Mucosa of rectum (tissue), 2 donors: Measurements from ENCODE around the gene RNPEP.
"Not testable (repeated sequence)": the region's sequence is repeated elsewhere in the genome, so short reads cannot be mapped to it uniquely, and the experiment has no call there.

Source experiments
- H3K27ac ChIP-seq, 2 donors: one replicate each; pipeline ENCODE4 v1.7.0; 2013; ENCODE audit warnings: inconsistent platforms in 2 of 2, low read depth in 2 of 2, low read length in 2 of 2
- H3K27me3 ChIP-seq, 2 donors: one replicate each; pipeline ENCODE4 v1.7.0; 2013; ENCODE audit warnings: low read length in 2 of 2; ENCODE audit not compliant: control insufficient read depth in 2 of 2, insufficient read depth in 2 of 2
- H3K36me3 ChIP-seq, 2 donors: one replicate each; pipeline ENCODE4 v1.7.0; 2013; ENCODE audit warnings: low read length in 2 of 2; ENCODE audit not compliant: control insufficient read depth in 2 of 2, insufficient read depth in 2 of 2
- H3K4me1 ChIP-seq, 2 donors: one replicate each; pipeline ENCODE4 v1.7.0; 2013; ENCODE audit warnings: low read length in 2 of 2, mild to moderate bottlenecking in 1 of 2; ENCODE audit not compliant: control insufficient read depth in 2 of 2, insufficient read depth in 2 of 2
- H3K4me3 ChIP-seq, 2 donors: one replicate each; pipeline ENCODE4 v1.7.0; 2013; ENCODE audit warnings: low read length in 2 of 2
- H3K9ac ChIP-seq, 2 donors: one replicate each; pipeline ENCODE4 v1.7.0; 2013; ENCODE audit warnings: low read length in 2 of 2, low read depth in 1 of 2, mild to moderate bottlenecking in 1 of 2
- H3K9me3 ChIP-seq, 2 donors: one replicate each; pipeline ENCODE4 v1.7.0; 2013; ENCODE audit warnings: low read length in 2 of 2; ENCODE audit not compliant: control insufficient read depth in 2 of 2
- donor health status: healthy.
- donor health status: Normal muscosa, but diverticular disease.

Gene RNPEP

GRCh38 chr1:202016022-202016810, 33.8 kb downstream of the RNPEP start:
- Histone ChIP-seq H3K27ac (peak overlapping the region; percentile 99 to 100), H3K9ac (peak overlapping the region; percentile 64 to 99), H3K9me3 (no peaks in the 10 kb centered on the region), H3K27me3 (no peaks in the 10 kb centered on the region), H3K4me3 (peak overlapping the region; percentile 66 to 94), H3K4me1 (peaks cover 18 to 42% of the 10 kb centered on the region in 2 donors), H3K36me3 (peaks cover 43 to 50% of the 10 kb centered on the region in 2 donors)

GRCh38 chr1:202016811-202017748, 34.6 kb downstream of the RNPEP start:
- Histone ChIP-seq H3K36me3 (peaks cover 36 to 42% of the 10 kb centered on the region in 2 donors), H3K4me1 (peaks cover 18 to 45% of the 10 kb centered on the region in 2 donors), H3K4me3 (peak overlapping the region; percentile 56 to 94), H3K9me3 (no peaks in the 10 kb centered on the region), H3K9ac (peak overlapping the region; percentile 64 to 99), H3K27me3 (no peaks in the 10 kb centered on the region), H3K27ac (peak overlapping the region; percentile 99 to 100)

GRCh38 chr1:202017749-202018467, 35.5 kb downstream of the RNPEP start:
- peak overlapping the region in 1 of 2 donors; percentile 31 for H3K4me3 ChIP-seq
- H3K9me3 ChIP-seq = no peaks in the 10 kb centered on the region
- peak overlapping the region; percentile 99 to 100 for H3K27ac ChIP-seq
- H3K36me3 ChIP-seq = peaks cover 28 to 34% of the 10 kb centered on the region in 2 donors
- peak overlapping the region; percentile 77 to 99 for H3K9ac ChIP-seq
- no peaks in the 10 kb centered on the region for H3K27me3 ChIP-seq
- peaks cover 22 to 54% of the 10 kb centered on the region in 2 donors for H3K4me1 ChIP-seq

GRCh38 chr1:202018468-202019234, 36.2 kb downstream of the RNPEP start:
- no peaks in the 10 kb centered on the region for H3K27me3 ChIP-seq
- peak overlapping the region; percentile 31 to 44 for H3K4me3 ChIP-seq
- H3K36me3 ChIP-seq = peaks cover 21 to 27% of the 10 kb centered on the region in 2 donors
- H3K27ac ChIP-seq = peak overlapping the region; percentile 99 to 100
- H3K9ac ChIP-seq = peak overlapping the region; percentile 81 to 99
- H3K4me1 ChIP-seq = peaks cover 28 to 61% of the 10 kb centered on the region in 2 donors
- H3K9me3 ChIP-seq = no peaks in the 10 kb centered on the region

- peak overlapping the region; percentile 5 to 44 for H3K4me3 ChIP-seq
- not testable (repeated sequence) for H3K9me3 ChIP-seq, H3K27me3 ChIP-seq
- peak overlapping the region; percentile 99 to 100 for H3K27ac ChIP-seq
- peaks cover 28 to 64% of the 10 kb centered on the region in 2 donors for H3K4me1 ChIP-seq
- peak overlapping the region; percentile 81 to 99 for H3K9ac ChIP-seq
- H3K36me3 ChIP-seq = peaks cover 15 to 21% of the 10 kb centered on the region in 2 donors
Observed at GRCh38 chr1:202019235-202019558, 36.7 kb downstream of the RNPEP start.

GRCh38 chr1:202023001-202023433, 40.6 kb downstream of the RNPEP start:
- Histone ChIP-seq H3K27ac (peak overlapping the region; percentile 92 to 93), H3K4me1 (peaks cover 24 to 35% of the 10 kb centered on the region in 2 donors), H3K4me3 (peak overlapping the region in 1 of 2 donors; percentile 41), H3K27me3 (no peaks in the 10 kb centered on the region), H3K36me3 (no peaks in the 10 kb centered on the region), H3K9me3 (no peaks in the 10 kb centered on the region), H3K9ac (peak overlapping the region; percentile 48 to 68)

- H3K27ac ChIP-seq = peak overlapping the region; percentile 0 to 34
- no peaks in the 10 kb centered on the region for H3K9me3 ChIP-seq
- no peak overlapping the region for H3K4me3 ChIP-seq
- no peaks in the 10 kb centered on the region for H3K27me3 ChIP-seq
- peaks cover under 1 to 10% of the 10 kb centered on the region in 2 donors for H3K4me1 ChIP-seq
- no peak overlapping the region for H3K9ac ChIP-seq
- H3K36me3 ChIP-seq = no peaks in the 10 kb centered on the region
Observed at GRCh38 chr1:202029171-202029665, 46.8 kb downstream of the RNPEP start.

GRCh38 chr1:202029727-202030126, 47.3 kb downstream of the RNPEP start:
- Histone ChIP-seq H3K9me3 (no peaks in the 10 kb centered on the region), H3K27ac (peak overlapping the region; percentile 0 to 34), H3K36me3 (no peaks in the 10 kb centered on the region), H3K4me1 (peaks cover 4 to 14% of the 10 kb centered on the region in 2 donors), H3K4me3 (no peak overlapping the region), H3K9ac (no peak overlapping the region), H3K27me3 (no peaks in the 10 kb centered on the region)

GRCh38 chr1:202031796-202032195, 49.3 kb downstream of the RNPEP start:
- H3K4me3 ChIP-seq = no peak overlapping the region
- no peaks in the 10 kb centered on the region for H3K9me3 ChIP-seq
- H3K4me1 ChIP-seq = peaks cover 4 to 25% of the 10 kb centered on the region in 2 donors
- no peaks in the 10 kb centered on the region for H3K36me3 ChIP-seq
- H3K27me3 ChIP-seq = no peaks in the 10 kb centered on the region
- H3K9ac ChIP-seq = no peak overlapping the region
- H3K27ac ChIP-seq = peak overlapping the region in 1 of 2 donors; percentile 55
